ENCODE results near the gene DNAI2.
A peak's percentile ranks its signal among the peaks of the same experiment; 100 is the strongest.

DNAI2 gene

GRCh38 chr17:74344658-74345057 lies 70.6 kb downstream of the DNAI2 start:
- H3K4me3 ChIP-seq (ENCODE audit: low read length in 2 of 2) = no peak overlapping the region
- H3K27ac ChIP-seq (replicated peaks; ENCODE audit: low read length) = no peak overlapping the region
- no peak overlapping the region for H4K91ac ChIP-seq (ENCODE audit: low read depth, low read length, poor library complexity)
- H3K79me1 ChIP-seq (ENCODE audit: low read depth, low read length) = peaks cover 3% of the 10 kb centered on the region
- H3K23ac ChIP-seq (ENCODE audit: low read depth, low read length, poor library complexity) = no peak overlapping the region
- no peak overlapping the region for H2AFZ ChIP-seq (ENCODE audit: low read length)
- no peak overlapping the region for H4K8ac ChIP-seq (ENCODE audit: low read depth, low read length)
- H3K14ac ChIP-seq (ENCODE audit: low read length) = no peak overlapping the region
- peaks cover 0 to 69% (median 2%) of the 10 kb centered on the region in 3 experiments for H3K27me3 ChIP-seq (ENCODE audit: control insufficient read depth in 3 of 3, insufficient read depth in 3 of 3, low read depth in 1 of 3, low read length in 3 of 3)
- H3K9ac ChIP-seq (ENCODE audit: low read depth, low read length, poor library complexity) = no peak overlapping the region
- DNase-seq (ENCODE audit: low spot score) = no peak
- H3K4me2 ChIP-seq (ENCODE audit: insufficient read depth, low read length, poor library complexity, severe bottlenecking) = no peak overlapping the region
- no peak overlapping the region for H2BK12ac ChIP-seq (ENCODE audit: low read length)
- peak overlapping the region; percentile 66 for H3K18ac ChIP-seq (ENCODE audit: low read length)
- H3K4ac ChIP-seq (ENCODE audit: low read length) = no peak overlapping the region
- peak overlapping the region; percentile 97 for H2AK5ac ChIP-seq (ENCODE audit: low read depth, low read length)
- WGBS, 2 donors (ENCODE audit: extremely low coverage in 2 of 2, insufficient read length in 2 of 2, insufficient replicate concordance in 1 of 2) = no CpG with 5 or more reads among the region's 21 CpGs
- H2BK5ac ChIP-seq (ENCODE audit: low read length) = peak overlapping the region; percentile 59
- peaks cover 0 to 10% of the 10 kb centered on the region in 2 donors for H3K4me1 ChIP-seq (ENCODE audit: control insufficient read depth in 2 of 2, insufficient read depth in 1 of 2, low read depth in 1 of 2, low read length in 2 of 2)
- no peak overlapping the region for H2BK15ac ChIP-seq (ENCODE audit: low read length)
- H3K9me3 ChIP-seq (replicated peaks in 1 of 2; ENCODE audit: control insufficient read depth in 2 of 2, insufficient read depth in 1 of 2, low read depth in 1 of 2, low read length in 2 of 2) = no peaks in the 10 kb centered on the region
- H3K36me3 ChIP-seq (replicated peaks in 1 of 2; ENCODE audit: control insufficient read depth in 2 of 2, insufficient read depth in 2 of 2, low read length in 2 of 2) = no peaks in the 10 kb centered on the region
- no peak overlapping the region for H2BK120ac ChIP-seq (ENCODE audit: low read depth, low read length)

DNA sequence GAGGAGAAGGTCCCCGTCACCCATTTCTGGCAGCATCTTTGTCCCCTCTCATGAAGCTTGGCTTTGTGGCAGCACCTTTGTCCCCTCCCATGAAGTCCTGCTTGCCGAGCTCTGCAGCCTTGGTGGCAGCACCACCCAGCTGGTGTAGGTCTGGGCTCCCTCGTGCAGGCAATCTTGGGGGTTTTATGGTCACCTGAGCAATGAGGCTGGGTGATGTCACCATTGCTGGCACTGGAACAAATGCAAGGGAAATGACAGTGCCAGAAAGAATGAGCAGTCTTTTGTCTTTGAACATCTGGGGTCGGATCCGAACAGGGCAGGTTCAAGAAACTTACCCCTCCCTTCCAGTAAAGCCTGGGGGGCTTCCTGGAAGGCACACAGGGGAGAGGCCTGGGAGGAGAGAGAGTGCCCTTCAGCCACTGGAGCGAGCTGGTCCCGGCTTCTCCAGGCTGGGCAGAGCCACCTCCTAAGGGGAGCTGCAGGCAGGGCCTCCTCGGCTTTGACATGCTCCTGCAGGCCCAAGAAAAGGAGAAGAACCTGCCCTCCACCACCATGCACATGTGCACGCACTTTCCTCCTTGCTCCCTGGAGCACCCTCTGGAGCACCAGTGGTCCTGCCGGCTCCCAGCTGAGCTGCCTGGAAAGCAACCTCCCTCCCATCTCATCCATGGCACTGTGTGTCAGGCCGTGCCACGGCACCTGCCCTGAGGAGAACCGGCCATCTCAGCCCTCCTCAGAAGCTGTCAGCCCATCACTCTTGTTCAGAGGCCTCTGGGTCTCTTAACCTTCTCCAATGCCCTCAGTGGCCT lies 71.6 kb downstream of the DNAI2 start:
- Histone ChIP-seq H3K4me1 (ENCODE audit: control insufficient read depth in 2 of 2, insufficient read depth in 1 of 2, low read depth in 1 of 2, low read length in 2 of 2) (peaks cover 0 to 7% of the 10 kb centered on the region in 2 donors), H3K23ac (ENCODE audit: low read depth, low read length, poor library complexity) (peak overlapping the region; percentile 68), H3K27me3 (ENCODE audit: control insufficient read depth in 3 of 3, insufficient read depth in 3 of 3, low read depth in 1 of 3, low read length in 3 of 3) (peaks cover 0 to 67% (median 3%) of the 10 kb centered on the region in 3 experiments), H2BK12ac (ENCODE audit: low read length) (no peak overlapping the region), H3K9ac (ENCODE audit: low read depth, low read length, poor library complexity) (no peak overlapping the region), H3K9me3 (replicated peaks in 1 of 2; ENCODE audit: control insufficient read depth in 2 of 2, insufficient read depth in 1 of 2, low read depth in 1 of 2, low read length in 2 of 2) (no peaks in the 10 kb centered on the region), H3K4me2 (ENCODE audit: insufficient read depth, low read length, poor library complexity, severe bottlenecking) (no peak overlapping the region), H2AFZ (ENCODE audit: low read length) (no peak overlapping the region), H3K27ac (replicated peaks; ENCODE audit: low read length) (no peak overlapping the region), H3K79me1 (ENCODE audit: low read depth, low read length) (peaks cover 3% of the 10 kb centered on the region), H3K14ac (ENCODE audit: low read length) (no peak overlapping the region), H4K91ac (ENCODE audit: low read depth, low read length, poor library complexity) (no peak overlapping the region), H3K36me3 (replicated peaks in 1 of 2; ENCODE audit: control insufficient read depth in 2 of 2, insufficient read depth in 2 of 2, low read length in 2 of 2) (no peaks in the 10 kb centered on the region), H2BK120ac (ENCODE audit: low read depth, low read length) (no peak overlapping the region), H2BK5ac (ENCODE audit: low read length) (peak overlapping the region; percentile 59), H3K18ac (ENCODE audit: low read length) (no peak overlapping the region), H3K4me3 (ENCODE audit: low read length in 2 of 2) (no peak overlapping the region), H2BK15ac (ENCODE audit: low read length) (peak overlapping the region; percentile 55), H3K4ac (ENCODE audit: low read length) (no peak overlapping the region), H4K8ac (ENCODE audit: low read depth, low read length) (no peak overlapping the region), H2AK5ac (ENCODE audit: low read depth, low read length) (peak overlapping the region; percentile 37)
- no CpG with 5 or more reads among the region's 13 CpGs for WGBS, 2 donors (ENCODE audit: extremely low coverage in 2 of 2, insufficient read length in 2 of 2, insufficient replicate concordance in 1 of 2)
- DNase-seq (ENCODE audit: low spot score) = no peak

DNA sequence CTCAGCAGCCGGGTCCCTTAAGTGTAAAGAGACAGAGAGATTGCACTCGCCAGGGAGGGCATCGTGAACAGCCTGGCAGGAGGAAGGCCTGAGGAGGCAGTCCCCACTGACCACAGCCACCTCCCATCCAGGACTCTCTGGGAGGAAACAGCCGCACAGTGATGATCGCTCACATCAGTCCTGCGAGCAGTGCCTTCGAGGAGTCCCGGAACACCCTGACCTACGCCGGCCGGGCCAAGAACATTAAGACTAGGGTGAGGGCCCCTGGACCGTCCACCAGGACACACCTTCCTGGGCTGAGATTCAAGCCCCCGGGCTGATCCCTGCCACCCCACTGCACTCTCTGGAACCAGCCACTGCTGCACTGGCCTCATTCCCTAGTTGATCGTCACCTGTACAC lies 73.6 kb downstream of the DNAI2 start:
- Histone ChIP-seq H3K4ac (ENCODE audit: low read length) (no peak overlapping the region), H3K27ac (replicated peaks; ENCODE audit: low read length) (no peak overlapping the region), H4K91ac (ENCODE audit: low read depth, low read length, poor library complexity) (no peak overlapping the region), H4K8ac (ENCODE audit: low read depth, low read length) (no peak overlapping the region), H3K18ac (ENCODE audit: low read length) (peak overlapping the region; percentile 40), H3K79me1 (ENCODE audit: low read depth, low read length) (peaks cover 3% of the 10 kb centered on the region), H3K14ac (ENCODE audit: low read length) (peak overlapping the region; percentile 64), H2BK12ac (ENCODE audit: low read length) (no peak overlapping the region), H3K4me3 (ENCODE audit: low read length in 2 of 2) (no peak overlapping the region), H3K4me2 (ENCODE audit: insufficient read depth, low read length, poor library complexity, severe bottlenecking) (no peak overlapping the region), H3K9me3 (replicated peaks in 1 of 2; ENCODE audit: control insufficient read depth in 2 of 2, insufficient read depth in 1 of 2, low read depth in 1 of 2, low read length in 2 of 2) (no peaks in the 10 kb centered on the region), H3K9ac (ENCODE audit: low read depth, low read length, poor library complexity) (no peak overlapping the region), H3K4me1 (ENCODE audit: control insufficient read depth in 2 of 2, insufficient read depth in 1 of 2, low read depth in 1 of 2, low read length in 2 of 2) (peaks cover 0 to 7% of the 10 kb centered on the region in 2 donors), H2BK120ac (ENCODE audit: low read depth, low read length) (no peak overlapping the region), H3K23ac (ENCODE audit: low read depth, low read length, poor library complexity) (no peak overlapping the region), H2BK15ac (ENCODE audit: low read length) (peak overlapping the region; percentile 56), H2AK5ac (ENCODE audit: low read depth, low read length) (peak overlapping the region; percentile 67), H2AFZ (ENCODE audit: low read length) (no peak overlapping the region), H2BK5ac (ENCODE audit: low read length) (no peak overlapping the region), H3K27me3 (ENCODE audit: control insufficient read depth in 3 of 3, insufficient read depth in 3 of 3, low read depth in 1 of 3, low read length in 3 of 3) (peaks cover 2 to 86% (median 19%) of the 10 kb centered on the region in 3 experiments), H3K36me3 (replicated peaks in 1 of 2; ENCODE audit: control insufficient read depth in 2 of 2, insufficient read depth in 2 of 2, low read length in 2 of 2) (no peaks in the 10 kb centered on the region)
- DNase-seq (ENCODE audit: low spot score) = no peak
- WGBS, 2 donors (ENCODE audit: extremely low coverage in 2 of 2, insufficient read length in 2 of 2, insufficient replicate concordance in 1 of 2) = no CpG with 5 or more reads among the region's 14 CpGs

- H2AFZ ChIP-seq (ENCODE audit: low read length) = no peak overlapping the region
- peak overlapping the region; percentile 67 for H3K18ac ChIP-seq (ENCODE audit: low read length)
- H3K9me3 ChIP-seq (replicated peaks in 1 of 2; ENCODE audit: control insufficient read depth in 2 of 2, insufficient read depth in 1 of 2, low read depth in 1 of 2, low read length in 2 of 2) = no peaks in the 10 kb centered on the region
- peak overlapping the region in 1 of 2 donors; percentile 42 for H3K4me3 ChIP-seq (ENCODE audit: low read length in 2 of 2)
- H2BK12ac ChIP-seq (ENCODE audit: low read length) = peak overlapping the region; percentile 73
- H3K27me3 ChIP-seq (ENCODE audit: control insufficient read depth in 3 of 3, insufficient read depth in 3 of 3, low read depth in 1 of 3, low read length in 3 of 3) = peaks cover 4 to 89% (median 30%) of the 10 kb centered on the region in 3 experiments
- H2BK5ac ChIP-seq (ENCODE audit: low read length) = peak overlapping the region; percentile 20
- H3K27ac ChIP-seq (replicated peaks; ENCODE audit: low read length) = no peak overlapping the region
- no peak for DNase-seq (ENCODE audit: low spot score)
- H3K4ac ChIP-seq (ENCODE audit: low read length) = no peak overlapping the region
- peak overlapping the region; percentile 84 for H2BK15ac ChIP-seq (ENCODE audit: low read length)
- H3K79me1 ChIP-seq (ENCODE audit: low read depth, low read length) = no peaks in the 10 kb centered on the region
- peak overlapping the region; percentile 75 for H4K91ac ChIP-seq (ENCODE audit: low read depth, low read length, poor library complexity)
- peak overlapping the region; percentile 49 for H2AK5ac ChIP-seq (ENCODE audit: low read depth, low read length)
- no peak overlapping the region for H4K8ac ChIP-seq (ENCODE audit: low read depth, low read length)
- no peak overlapping the region for H3K4me2 ChIP-seq (ENCODE audit: insufficient read depth, low read length, poor library complexity, severe bottlenecking)
- WGBS, 2 donors (ENCODE audit: extremely low coverage in 2 of 2, insufficient read length in 2 of 2, insufficient replicate concordance in 1 of 2) = no CpG with 5 or more reads among the region's 19 CpGs
- H3K9ac ChIP-seq (ENCODE audit: low read depth, low read length, poor library complexity) = peak overlapping the region; percentile 65
- peaks cover 0 to 9% of the 10 kb centered on the region in 2 donors for H3K4me1 ChIP-seq (ENCODE audit: control insufficient read depth in 2 of 2, insufficient read depth in 1 of 2, low read depth in 1 of 2, low read length in 2 of 2)
- H2BK120ac ChIP-seq (ENCODE audit: low read depth, low read length) = no peak overlapping the region
- no peak overlapping the region for H3K14ac ChIP-seq (ENCODE audit: low read length)
- H3K23ac ChIP-seq (ENCODE audit: low read depth, low read length, poor library complexity) = peak overlapping the region; percentile 37
- H3K36me3 ChIP-seq (replicated peaks in 1 of 2; ENCODE audit: control insufficient read depth in 2 of 2, insufficient read depth in 2 of 2, low read length in 2 of 2) = no peaks in the 10 kb centered on the region
Measured at GRCh38 chr17:74349120-74349519, 75.1 kb downstream of the DNAI2 start.

Data from neuronal stem cell (in vitro differentiated cells).